Right kidney (tissue), 1 donor: ENCODE measurements around the gene SPATA21.

Experiments used
- DNase-seq: peaks from one replicate; pipeline ENCODE4 v3.0.0-alpha.2; 2016

Gene SPATA21

GRCh38 chr1:16450863-16451481, 13.7 kb upstream of the SPATA21 start:
- DNase-seq, result no peak

DNA sequence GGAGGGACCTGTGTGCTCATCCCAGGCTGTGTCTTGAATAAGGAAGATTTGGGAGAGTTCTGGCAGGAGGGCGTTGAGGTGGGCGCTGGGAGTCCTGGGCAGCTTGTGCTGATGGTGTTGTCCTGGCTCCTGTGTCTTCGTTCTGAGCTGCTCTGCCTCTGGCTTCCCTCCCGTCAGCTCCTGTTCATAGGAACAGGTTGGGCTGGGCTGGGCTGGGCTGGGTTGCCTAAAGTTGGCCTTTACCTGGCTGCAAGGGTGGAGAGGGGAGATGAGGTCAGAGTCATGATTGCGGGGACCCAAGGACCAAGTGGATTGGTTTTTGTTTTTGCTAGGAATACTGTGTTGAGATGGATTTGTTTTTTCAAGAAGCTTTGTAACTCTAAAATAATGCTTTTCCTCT, 12.4 kb upstream of the SPATA21 start:
- DNase-seq, result no peak

GRCh38 chr1:16449065-16449464, 11.8 kb upstream of the SPATA21 start:
- no peak for DNase-seq

- no peak for DNase-seq
These were observed 10.4 kb upstream of the SPATA21 start for GRCh38 chr1:16447641-16448040.

GRCh38 chr1:16446116-16446515, 8.9 kb upstream of the SPATA21 start:
- DNase-seq, result no peak

- DNase-seq, result no peak
These were observed 7.8 kb upstream of the SPATA21 start for GRCh38 chr1:16445052-16445451.

DNA sequence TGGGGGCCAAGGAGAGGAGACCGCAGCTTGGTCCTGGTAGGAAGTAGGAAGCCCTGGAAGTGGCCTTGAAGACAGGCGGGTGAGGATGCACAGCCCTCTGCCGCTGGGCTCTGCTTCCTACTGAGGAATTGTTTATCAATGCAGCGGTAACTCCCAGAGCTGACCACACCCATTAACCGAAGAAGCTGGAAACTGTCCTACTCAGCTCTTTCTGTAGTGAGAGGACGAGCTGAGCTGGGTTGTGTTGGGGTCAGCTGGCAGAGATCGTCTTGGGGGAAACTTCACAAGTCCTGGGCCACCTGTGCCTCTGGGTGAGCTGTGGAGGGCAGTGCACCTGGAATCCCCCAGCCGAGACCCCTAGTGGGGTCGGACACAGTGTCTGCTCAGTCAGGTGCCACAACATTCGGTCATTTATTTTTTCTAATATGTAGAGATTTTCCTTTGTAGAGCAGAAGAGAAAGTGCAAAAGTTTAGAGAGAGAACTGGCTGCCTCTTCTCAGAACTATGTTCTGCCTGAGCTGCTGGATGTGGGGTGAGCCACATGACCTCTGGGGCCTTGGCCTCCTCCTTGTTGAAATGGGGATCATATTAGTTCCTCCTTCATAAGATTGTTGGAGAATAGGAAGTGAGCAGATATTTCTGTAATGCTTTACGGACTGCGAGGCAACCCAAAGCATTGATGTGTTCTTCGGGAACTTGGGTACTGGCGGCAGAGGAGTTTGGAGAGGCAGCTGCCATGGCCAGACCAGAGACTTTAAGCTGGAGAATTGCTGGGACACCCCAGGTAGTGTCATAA, 6.9 kb upstream of the SPATA21 start:
- DNase-seq, result no peak

DNA sequence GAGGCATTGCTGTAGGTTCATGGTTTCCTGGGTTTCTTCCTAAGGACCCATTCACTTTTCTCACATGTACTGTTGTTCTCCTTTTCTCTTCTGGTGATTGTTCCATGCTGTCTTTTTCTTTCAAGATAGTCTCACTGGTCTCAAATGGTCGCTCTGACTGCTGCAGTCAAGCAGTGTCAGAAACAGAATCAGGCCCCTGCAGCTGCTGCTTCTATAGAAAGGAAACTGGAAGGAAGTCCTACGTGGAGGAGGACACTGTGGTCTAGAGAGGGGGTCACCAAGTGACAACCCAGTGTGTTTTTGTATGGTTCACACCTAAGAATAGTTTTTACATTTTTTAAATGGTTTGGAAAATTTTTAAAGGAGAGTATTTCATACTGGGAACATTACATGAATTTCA, 5.7 kb upstream of the SPATA21 start:
- DNase-seq, result no peak

DNA sequence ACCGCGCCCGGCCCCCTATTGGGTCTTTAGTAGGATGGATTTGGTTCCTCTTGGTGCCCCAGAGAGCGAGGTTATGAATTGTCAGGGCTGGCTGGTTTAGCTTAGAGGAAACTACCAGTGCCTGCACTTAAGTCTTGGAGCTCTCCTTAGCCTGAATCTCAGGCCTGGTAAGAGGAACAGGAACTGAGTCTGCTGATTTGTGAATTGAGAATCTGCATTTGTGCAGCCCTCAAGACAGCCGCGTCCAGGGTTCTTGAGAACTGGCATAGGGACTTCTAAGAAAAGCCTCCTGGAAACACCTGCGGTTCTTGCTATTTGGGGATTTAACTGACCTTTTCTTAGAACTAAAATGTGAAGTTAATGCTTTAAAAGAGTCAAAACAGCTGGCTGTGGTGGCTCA, 5.0 kb upstream of the SPATA21 start:
- DNase-seq, result no peak

GRCh38 chr1:16441282-16441665, 4.0 kb upstream of the SPATA21 start:
- no peak for DNase-seq

GRCh38 chr1:16440470-16441281, 3.5 kb upstream of the SPATA21 start, which contains the start of gene NECAP2:
Gene NECAP2, plus strand, starts transcription at chr1:16440724. Its CDS starts 38 bp downstream, at chr1:16440762.
- peak; percentile 90 for DNase-seq

DNA sequence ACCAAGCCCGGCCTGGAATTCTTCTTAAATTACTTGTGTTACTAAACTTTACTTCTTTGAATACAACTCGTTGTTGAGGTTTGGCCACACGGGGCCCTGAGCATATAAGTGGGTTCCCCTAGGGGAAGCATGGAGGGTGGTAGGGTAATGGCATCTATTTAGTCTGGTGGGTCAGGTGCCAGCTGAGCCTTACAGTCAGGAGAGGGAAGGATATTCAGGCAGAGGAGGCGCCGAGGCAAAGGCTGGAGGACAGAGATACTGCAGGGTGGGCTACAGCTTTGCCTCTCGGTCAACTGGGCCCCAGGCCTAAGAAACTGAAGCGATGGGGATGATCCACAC, 2.9 kb upstream of the SPATA21 start:
- DNase-seq, result no peak

- DNase-seq, result no peak
These were observed 1.7 kb upstream of the SPATA21 start for GRCh38 chr1:16438924-16439323.

- DNase-seq, result no peak
These were observed 1.3 kb upstream of the SPATA21 start for GRCh38 chr1:16438516-16438915.

DNA sequence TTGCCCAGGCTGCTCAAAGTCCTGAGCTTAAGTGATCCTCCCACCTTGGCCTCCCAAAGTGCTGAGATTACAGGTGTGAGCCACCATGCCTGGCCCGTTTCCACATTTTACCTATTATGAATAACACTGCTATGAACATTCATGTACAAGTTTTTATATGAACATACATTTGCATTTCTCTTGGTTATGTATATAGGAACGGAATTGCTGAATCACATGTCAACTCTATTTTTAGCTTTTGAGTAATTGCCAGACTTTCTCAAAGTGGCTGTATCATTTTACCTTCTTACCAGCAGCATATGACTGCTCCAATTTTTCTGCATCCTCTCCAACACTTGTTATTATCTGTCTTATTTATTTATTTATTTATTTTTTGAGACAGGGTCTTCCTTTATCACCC, 2.7 kb downstream of the SPATA21 start:
- DNase-seq, result no peak

DNA sequence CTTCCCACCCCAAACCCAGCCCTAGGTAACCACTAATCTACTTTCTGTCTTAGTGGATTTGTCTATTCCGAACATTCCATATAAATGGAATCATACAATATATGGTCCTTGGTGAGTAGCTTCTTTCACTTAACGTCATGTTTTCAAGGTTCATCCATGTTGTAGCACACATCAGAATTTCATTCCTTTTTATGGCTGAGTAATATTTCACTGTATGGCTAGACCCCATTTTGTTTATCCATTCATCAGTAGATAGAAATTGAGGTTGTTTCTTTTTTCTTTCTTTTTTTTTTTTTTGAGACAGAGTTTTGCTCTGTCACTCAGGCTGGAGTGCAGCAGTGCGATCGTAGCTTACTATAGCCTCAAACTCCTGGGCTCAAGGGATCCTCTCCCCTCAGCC, 3.2 kb downstream of the SPATA21 start:
- DNase-seq, result no peak

GRCh38 chr1:16433030-16433429, 4.2 kb downstream of the SPATA21 start:
- DNase-seq, result no peak

DNA sequence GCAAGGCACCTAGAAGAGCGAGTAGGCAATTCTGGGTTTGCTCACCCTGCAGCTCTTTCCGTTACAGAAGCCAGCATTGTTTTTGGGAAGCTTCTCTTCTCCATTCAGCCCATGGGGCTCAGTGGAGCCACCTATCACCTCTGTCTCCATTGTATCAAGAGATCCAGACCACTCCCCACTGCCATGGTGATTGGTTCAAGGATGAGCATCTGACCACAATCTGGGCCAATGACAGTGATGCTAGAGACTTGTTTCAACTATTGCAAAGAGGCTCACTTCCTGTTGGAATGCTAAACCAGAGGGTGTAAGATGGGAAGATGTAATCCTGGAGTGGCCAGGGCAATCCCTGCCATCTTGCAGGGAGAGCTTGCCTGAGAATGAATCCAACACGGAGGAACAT, 6.6 kb downstream of the SPATA21 start:
- no peak for DNase-seq

- no peak for DNase-seq
These were observed 11.8 kb downstream of the SPATA21 start for GRCh38 chr1:16425125-16426025.

DNA sequence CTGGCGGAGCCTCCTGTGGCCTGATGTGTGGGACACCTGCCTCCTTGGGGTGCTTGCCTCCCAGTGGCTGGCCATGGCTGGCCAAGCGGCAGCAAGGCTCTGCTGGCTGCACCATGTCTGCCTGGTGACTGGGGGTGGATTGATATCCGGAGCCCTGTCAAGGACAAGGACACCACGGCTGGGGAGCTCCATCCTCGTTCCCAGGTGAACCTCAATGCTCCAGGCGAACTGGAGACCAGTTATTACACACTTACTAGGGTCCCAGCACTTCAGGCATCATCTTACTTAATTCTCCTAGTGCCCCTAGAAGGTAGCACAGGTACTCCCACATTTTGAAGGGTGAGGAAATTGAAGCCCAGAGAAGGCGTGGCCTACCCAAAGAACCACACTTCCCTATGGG, 15.2 kb downstream of the SPATA21 start:
- no peak for DNase-seq

- DNase-seq, result no peak
These were observed 16.0 kb downstream of the SPATA21 start for GRCh38 chr1:16421201-16421600.

- DNase-seq, result no peak
These were observed 16.7 kb downstream of the SPATA21 start for GRCh38 chr1:16420424-16421118.
